Left renal cortex interstitium (tissue), 4 donors: Measurements from ENCODE around the gene ZNF783. TPM values are rescaled to one million over a fixed set of nuclear protein-coding genes. Genes with fewer than 3 reads are reported as not detected.
"Not testable (repeated sequence)": the region's sequence is repeated elsewhere in the genome, so short reads cannot be mapped to it uniquely, and the experiment has no call there.

Experiments
- DNase-seq, 4 donors: peaks; one replicate each; pipeline ENCODE4 v3.0.0-alpha.2; 2013; ENCODE audit warnings: low read depth in 4 of 4, low spot score in 2 of 4, missing footprints in 1 of 4
- polyA plus RNA-seq, 4 donors: library from polyadenylated mRNA; unstranded; fragments of 120-200 nt; gene quantifications; one replicate each; pipeline ENCODE4 v1.2.1, GENCODE V29; 2013; ENCODE audit not compliant: insufficient read length in 4 of 4

The ZNF783 gene
- polyA plus RNA-seq, 4 donors: 10.5 to 20.1 (median 15.8) TPM

- no peak for DNase-seq
These were observed 60.7 kb downstream of the ZNF783 start for GRCh38 chr7:149322737-149323136.

GRCh38 chr7:149325248-149325647 is 63.3 kb downstream of the ZNF783 start:
- no peak for DNase-seq

DNA sequence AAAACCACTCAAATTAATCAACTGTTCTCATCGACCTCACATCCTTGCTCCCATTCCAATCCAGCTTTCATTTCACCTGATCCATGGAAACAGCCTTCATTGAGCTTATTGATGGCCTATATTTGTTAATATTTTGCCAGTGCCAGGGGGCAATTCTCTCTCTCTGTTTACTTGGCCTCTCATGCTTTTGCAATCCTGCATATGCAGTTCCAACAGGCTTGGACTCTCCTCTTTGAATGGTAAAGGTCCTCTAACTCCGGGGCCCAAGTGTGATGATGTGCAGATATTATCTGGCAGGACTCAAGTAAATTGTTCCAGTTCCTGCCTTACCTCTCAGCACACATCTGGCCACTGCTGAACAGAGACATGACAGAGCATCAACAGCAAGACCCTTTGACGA is 67.3 kb downstream of the ZNF783 start:
- DNase-seq: no peak

DNA sequence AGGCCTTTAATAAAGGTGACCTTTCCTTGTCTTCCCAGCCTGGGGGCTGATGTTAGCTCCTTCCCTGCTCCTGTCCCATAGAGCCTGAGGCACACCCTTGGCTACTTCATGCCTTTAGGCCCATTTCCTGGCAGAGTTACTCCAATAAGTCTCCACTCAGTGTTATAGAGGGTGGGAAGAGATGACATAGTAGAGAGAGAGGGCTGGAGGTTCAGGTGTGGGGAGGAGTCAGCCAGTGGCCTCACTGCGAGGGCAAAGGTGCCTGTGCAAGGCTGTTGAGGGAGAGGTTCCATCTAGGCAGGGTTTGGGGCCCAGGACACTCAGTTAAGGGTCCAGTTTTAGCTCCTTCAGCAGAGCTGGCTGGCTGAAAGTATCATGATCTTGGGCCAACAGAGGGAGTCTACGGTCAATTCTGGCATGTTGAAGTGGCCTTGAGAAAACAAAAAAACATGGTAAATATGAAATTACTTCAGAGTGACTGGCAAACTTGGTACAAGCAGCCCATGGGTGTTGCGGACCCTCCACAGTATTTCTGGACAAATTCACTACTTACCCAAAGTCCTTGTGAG is 67.9 kb downstream of the ZNF783 start:
- DNase-seq: no peak

GRCh38 chr7:149330914-149331567 is 69.0 kb downstream of the ZNF783 start:
- DNase-seq: no peak

DNA sequence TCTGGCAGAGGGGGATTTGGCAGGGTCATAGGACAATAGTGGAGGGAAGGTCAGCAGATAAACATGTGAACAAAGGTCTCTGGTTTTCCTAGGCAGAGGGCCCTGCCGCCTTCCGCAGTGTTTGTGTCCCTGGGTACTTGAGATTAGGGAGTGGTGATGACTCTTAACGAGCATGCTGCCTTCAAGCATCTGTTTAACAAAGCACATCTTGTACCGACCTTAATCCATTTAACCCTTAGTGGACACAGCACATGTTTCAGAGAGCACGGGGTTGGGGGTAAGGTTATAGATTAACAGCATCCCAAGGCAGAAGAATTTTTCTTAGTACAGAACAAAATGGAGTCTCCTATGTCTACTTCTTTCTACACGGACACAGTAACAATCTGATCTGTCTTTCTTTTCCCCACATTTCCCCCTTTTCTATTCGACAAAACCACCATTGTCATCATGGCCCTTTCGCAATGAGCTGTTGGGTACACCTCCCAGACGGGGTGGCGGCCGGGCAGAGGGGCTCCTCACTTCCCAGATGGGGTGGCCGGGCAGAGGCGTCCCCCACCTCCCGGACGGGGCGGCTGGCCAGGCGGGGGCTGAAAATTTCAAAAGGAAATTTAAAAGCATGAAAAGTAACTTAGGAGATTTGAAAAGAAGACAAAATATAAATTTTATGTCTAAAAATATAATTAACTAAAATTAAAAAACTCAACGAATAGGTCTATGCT is 70.8 kb downstream of the ZNF783 start:
- not testable (repeated sequence) for DNase-seq

DNA sequence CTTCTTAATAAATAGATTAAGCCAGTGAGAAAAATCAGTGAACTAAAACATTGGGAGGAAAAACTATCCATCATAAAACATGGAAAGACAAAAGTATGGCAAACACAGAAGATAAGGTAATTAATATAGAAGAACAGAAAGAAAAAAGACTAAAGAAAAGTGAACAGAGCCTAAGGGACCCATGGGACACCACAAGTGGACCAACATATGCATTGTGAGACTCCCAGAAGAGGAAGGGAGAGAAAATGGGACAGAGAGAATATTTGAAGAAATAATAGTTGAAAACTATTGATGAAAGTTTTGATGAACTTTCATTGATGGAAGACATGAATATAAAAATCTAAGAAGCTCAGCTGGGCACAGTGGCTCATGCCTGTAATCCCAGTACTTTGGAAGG is 71.3 kb downstream of the ZNF783 start:
- DNase-seq: no peak

GRCh38 chr7:149334219-149334618 is 72.2 kb downstream of the ZNF783 start:
- DNase-seq: no peak

Other genes starting within 250 kb of the ZNF783 start
- gene PDIA4, start 233.7 kb upstream of the ZNF783 start, polyA plus RNA-seq: 100 to 1,000 TPM; 161 to 197 (median 188) TPM
- 10 to 100 TPM in 2 of 4 donors, 1 to 10 TPM in 2; 8.9 to 12.4 (median 10.0) TPM for gene ZNF786, start 171.5 kb upstream of the ZNF783 start, polyA plus RNA-seq
- 1 to 10 TPM; 5.7 to 8.3 (median 7.2) TPM for gene ZNF425, start 135.9 kb upstream of the ZNF783 start, polyA plus RNA-seq
- gene ZNF398, start 114.7 kb upstream of the ZNF783 start, polyA plus RNA-seq: 10 to 100 TPM; 13.4 to 14.9 (median 14.2) TPM
- gene ZNF282, start 66.7 kb upstream of the ZNF783 start, polyA plus RNA-seq: 10 to 100 TPM; 23.4 to 31.1 (median 30.1) TPM
- 10 to 100 TPM; 15.6 to 21.3 (median 18.7) TPM for gene ZNF212, start 22.5 kb upstream of the ZNF783 start, polyA plus RNA-seq
- 10 to 100 TPM; 14.1 to 18.6 (median 16.4) TPM for gene ZNF777, start 198.9 kb downstream of the ZNF783 start, polyA plus RNA-seq
- gene ZNF746, start 235.6 kb downstream of the ZNF783 start, polyA plus RNA-seq: 10 to 100 TPM; 11.1 to 19.2 (median 15.3) TPM